ENCODE results near the gene PCBP3. TPM values are rescaled to one million over a fixed set of nuclear protein-coding genes. Genes with fewer than 3 reads are reported as not detected.

The PCBP3 gene
- total RNA-seq, 2 experiments from 2014 or later = 1.3 to 2.2 TPM

DNA sequence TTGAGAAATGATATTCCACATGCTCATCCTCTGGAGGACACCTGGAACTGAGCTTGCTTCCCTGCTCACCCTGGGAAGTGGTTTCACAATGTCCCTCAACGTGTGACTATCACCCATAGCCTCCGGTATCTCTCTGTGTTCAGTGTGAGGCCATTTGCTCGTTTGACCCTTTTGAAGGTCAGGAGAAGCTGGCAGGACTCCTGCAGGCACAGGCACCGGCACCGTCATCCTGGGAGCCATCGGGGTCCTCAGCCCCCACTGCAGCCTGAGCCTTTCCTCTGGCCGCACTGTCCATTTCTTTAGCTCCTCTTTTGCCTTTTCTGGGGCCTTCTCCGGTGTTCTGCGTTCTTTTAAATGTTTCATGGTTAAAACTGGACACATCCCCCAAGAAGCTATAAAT, 178.5 kb downstream of the PCBP3 start:
- CTCF ChIA-PET = interaction anchor here (0.9 to 1.2 kb wide), 2 partner anchors 230 to 681 kb away, joined by 3 to 5 read pairs; no protein-coding TSS in a partner anchor
- Mint-ChIP-seq H3K4me1 (peaks cover 36% of the 10 kb centered on the region), H3K9me3 (ENCODE audit: low read depth) (no peaks in the 10 kb centered on the region), H3K4me3 (no peak overlapping the region), H3K36me3 (peaks cover 2% of the 10 kb centered on the region), H3K27ac (no peak overlapping the region), H3K27me3 (peaks cover 30% of the 10 kb centered on the region)
- DNase-seq (no peak), ATAC-seq (no peak)

DNA sequence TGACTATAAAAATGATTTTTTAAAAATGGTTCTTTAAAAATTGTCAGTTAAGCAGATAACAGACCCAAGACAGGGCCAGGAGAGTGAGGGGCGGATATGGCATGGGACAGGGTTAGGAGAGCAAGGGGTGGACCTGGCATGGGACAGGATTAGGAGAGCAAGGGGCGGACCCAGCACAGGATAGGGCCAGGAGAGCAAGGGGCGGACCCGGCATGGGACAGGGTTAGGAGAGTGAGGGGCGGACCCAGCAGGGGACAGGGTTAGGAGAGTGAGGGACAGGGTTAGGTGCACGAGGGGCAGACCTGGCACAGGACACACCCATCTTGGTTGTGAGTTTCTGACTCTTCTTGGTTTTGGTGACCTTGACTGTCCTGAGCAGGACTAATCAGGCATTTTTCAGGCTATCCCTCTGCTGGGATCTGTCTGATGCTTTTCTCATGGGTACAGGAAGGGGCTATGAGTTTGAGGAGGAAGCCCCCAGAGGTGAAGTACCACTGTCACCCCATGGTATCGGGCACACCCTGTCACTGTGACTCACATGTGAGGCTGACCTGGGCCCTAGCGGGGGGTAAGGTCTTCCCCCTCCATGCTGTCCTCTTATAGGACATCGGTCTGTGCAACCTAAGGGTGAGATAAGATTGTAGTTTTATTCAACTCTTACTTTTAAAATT, 179.0 kb downstream of the PCBP3 start:
- CTCF ChIA-PET = interaction anchor here (1.2 kb wide), 1 partner anchor 682 kb away, joined by 5 read pairs; no protein-coding TSS in a partner anchor
- no peaks in the 10 kb centered on the region for H3K9me3 Mint-ChIP-seq (ENCODE audit: low read depth)
- peaks cover 30% of the 10 kb centered on the region for H3K27me3 Mint-ChIP-seq
- H3K27ac Mint-ChIP-seq = no peak overlapping the region
- H3K4me1 Mint-ChIP-seq = peaks cover 42% of the 10 kb centered on the region
- no peak overlapping the region for H3K4me3 Mint-ChIP-seq
- H3K36me3 Mint-ChIP-seq = peaks cover 2% of the 10 kb centered on the region
- peak; percentile 31 for DNase-seq
- ATAC-seq = no peak

DNA sequence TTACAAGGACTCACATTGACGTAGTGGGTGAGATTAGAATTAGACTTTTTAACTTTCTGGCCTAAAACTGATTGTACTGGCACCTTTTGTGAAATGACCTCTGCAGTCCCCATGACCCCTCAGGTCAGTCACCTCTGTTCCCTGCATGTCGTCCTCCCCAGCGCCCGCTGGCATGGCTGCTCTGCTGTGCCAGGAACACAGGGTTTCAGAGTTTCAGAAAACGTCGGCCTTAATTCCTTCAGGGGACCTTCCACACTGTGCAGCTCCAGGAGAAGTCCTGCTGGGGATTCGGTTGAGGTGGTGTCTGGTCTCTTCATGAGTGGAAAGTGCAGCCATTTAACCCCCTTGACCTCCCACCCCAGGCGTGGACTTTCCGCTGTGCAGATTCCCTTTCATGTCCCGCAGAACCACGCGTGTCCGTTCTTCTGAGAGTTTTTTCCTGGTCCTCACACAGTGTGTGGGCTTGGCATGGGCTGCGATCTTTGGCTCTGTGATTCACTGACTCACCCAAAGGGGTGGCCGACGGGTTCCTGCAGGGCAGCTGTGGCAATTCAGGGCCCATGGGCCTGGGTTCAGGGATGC, 179.7 kb downstream of the PCBP3 start:
- Mint-ChIP-seq H3K27me3 (peaks cover 30% of the 10 kb centered on the region), H3K36me3 (peaks cover 2% of the 10 kb centered on the region), H3K4me3 (no peak overlapping the region), H3K27ac (no peak overlapping the region), H3K4me1 (peaks cover 41% of the 10 kb centered on the region), H3K9me3 (ENCODE audit: low read depth) (no peaks in the 10 kb centered on the region)
- CTCF ChIA-PET = no interaction called here
- ATAC-seq = no peak
- DNase-seq = peak; percentile 31

DNA sequence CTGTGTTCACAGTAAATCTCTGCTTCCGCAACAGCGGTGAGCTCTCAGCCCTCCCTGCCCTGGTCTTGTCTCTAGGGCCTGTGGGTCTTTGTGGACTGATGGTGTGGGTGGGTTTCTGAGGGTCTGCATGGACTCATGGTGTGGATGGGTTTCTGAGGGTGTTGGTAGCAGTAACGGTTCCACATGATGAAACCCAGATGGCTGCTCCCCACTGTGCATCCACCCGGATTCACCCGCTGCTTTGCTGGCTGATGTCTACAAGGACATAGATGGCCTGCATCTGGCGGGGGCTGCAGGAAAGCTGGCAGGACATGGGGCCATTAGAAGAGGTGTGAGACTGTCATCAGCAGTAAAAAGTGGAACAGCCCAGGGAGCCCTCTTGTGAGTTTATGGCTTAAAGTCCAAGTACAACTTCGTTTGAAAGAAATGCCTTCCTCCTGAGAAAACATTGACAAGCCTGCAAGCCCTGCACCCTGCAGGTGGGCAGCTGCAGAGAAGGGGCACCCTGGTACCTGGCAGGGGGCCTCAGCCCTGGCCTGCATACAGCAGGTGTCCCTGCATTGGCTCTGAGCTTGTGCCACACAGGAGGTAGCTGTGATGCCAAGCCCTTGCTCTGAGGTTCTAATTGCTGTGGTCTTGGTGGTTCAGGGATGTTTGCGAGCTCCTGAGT, 181.2 kb downstream of the PCBP3 start:
- no peak overlapping the region for H3K4me3 Mint-ChIP-seq
- no peak overlapping the region for H3K27ac Mint-ChIP-seq
- peaks cover 26% of the 10 kb centered on the region for H3K4me1 Mint-ChIP-seq
- H3K36me3 Mint-ChIP-seq = no peaks in the 10 kb centered on the region
- peaks cover 30% of the 10 kb centered on the region for H3K27me3 Mint-ChIP-seq
- DNase-seq (peak; percentile 21), ATAC-seq (no peak)
- CTCF ChIA-PET = interaction anchor here (1.3 kb wide), 1 partner anchor 268 kb away, joined by 5 read pairs; no protein-coding TSS in a partner anchor
- H3K9me3 Mint-ChIP-seq (ENCODE audit: low read depth) = no peaks in the 10 kb centered on the region

- Mint-ChIP-seq H3K27me3 (peaks cover 30% of the 10 kb centered on the region), H3K4me1 (peaks cover 21% of the 10 kb centered on the region), H3K27ac (no peak overlapping the region), H3K9me3 (ENCODE audit: low read depth) (no peaks in the 10 kb centered on the region), H3K4me3 (no peak overlapping the region), H3K36me3 (no peaks in the 10 kb centered on the region)
- ATAC-seq = no peak
- CTCF ChIA-PET = interaction anchor here (1.3 kb wide), 1 partner anchor 269 kb away, joined by 5 read pairs; no protein-coding TSS in a partner anchor
- DNase-seq = peak; percentile 21
These were observed 181.7 kb downstream of the PCBP3 start for GRCh38 chr21:45825219-45825618.

- CTCF ChIA-PET = no interaction called here
- H3K4me3 Mint-ChIP-seq = no peak overlapping the region
- DNase-seq (peak; percentile 39), ATAC-seq (no peak)
- no peak overlapping the region for H3K27ac Mint-ChIP-seq
- no peaks in the 10 kb centered on the region for H3K9me3 Mint-ChIP-seq (ENCODE audit: low read depth)
- H3K36me3 Mint-ChIP-seq = no peaks in the 10 kb centered on the region
- H3K27me3 Mint-ChIP-seq = peaks cover 26% of the 10 kb centered on the region
- H3K4me1 Mint-ChIP-seq = peaks cover 10% of the 10 kb centered on the region
These were observed 183.3 kb downstream of the PCBP3 start for GRCh38 chr21:45826676-45827301.

GRCh38 chr21:45827302-45827692, 183.8 kb downstream of the PCBP3 start:
- DNase-seq (peak; percentile 41), ATAC-seq (peak; percentile 58)
- peaks cover 23% of the 10 kb centered on the region for H3K27me3 Mint-ChIP-seq
- no peaks in the 10 kb centered on the region for H3K9me3 Mint-ChIP-seq (ENCODE audit: low read depth)
- peaks cover 9% of the 10 kb centered on the region for H3K4me1 Mint-ChIP-seq
- no peak overlapping the region for H3K27ac Mint-ChIP-seq
- H3K36me3 Mint-ChIP-seq = no peaks in the 10 kb centered on the region
- no peak overlapping the region for H3K4me3 Mint-ChIP-seq
- CTCF ChIA-PET = interaction anchor here (1.1 kb wide), 1 partner anchor 13 kb away, joined by 3 read pairs; no protein-coding TSS in a partner anchor

DNA sequence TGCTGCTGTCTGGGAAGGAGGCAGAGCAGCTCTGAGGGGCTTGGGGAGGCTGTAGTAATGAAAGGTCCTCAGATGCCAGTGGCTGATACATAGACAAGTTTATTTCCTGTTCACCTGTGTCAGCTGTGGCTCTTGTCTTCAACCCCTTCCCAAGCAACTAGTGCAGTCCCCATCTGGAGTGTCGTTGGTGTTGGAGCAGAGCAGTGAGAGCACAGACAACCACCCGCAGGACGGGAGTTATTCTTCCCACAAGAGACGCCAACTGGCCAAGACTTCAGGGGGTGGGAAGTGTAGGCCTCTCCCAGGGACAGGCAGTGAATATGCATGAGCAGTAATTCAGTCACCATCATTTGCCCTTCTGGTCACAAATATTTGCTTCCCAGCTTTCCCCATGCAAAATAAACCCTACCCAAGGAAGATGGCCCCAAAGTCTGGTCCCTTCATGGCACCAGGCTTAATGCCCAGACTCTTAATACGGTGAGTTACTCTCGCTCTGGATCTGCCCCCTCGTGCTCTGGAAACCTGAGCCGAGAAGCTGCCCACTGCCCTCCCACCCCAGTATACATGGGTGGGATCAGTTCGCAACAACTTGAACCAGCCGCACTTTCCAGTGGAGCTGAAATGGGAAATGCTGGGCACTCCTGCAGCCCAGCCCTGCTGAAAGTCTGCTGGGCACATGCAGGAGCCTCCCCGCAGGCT, 184.5 kb downstream of the PCBP3 start:
- H3K4me3 Mint-ChIP-seq = no peak overlapping the region
- CTCF ChIA-PET = interaction anchor here (0.8 to 1.1 kb wide), 2 partner anchors 12 to 272 kb away, joined by 3 read pairs; no protein-coding TSS in a partner anchor
- H3K36me3 Mint-ChIP-seq = no peaks in the 10 kb centered on the region
- peaks cover 16% of the 10 kb centered on the region for H3K27me3 Mint-ChIP-seq
- DNase-seq (peak; percentile 33), ATAC-seq (no peak)
- no peak overlapping the region for H3K27ac Mint-ChIP-seq
- H3K9me3 Mint-ChIP-seq (ENCODE audit: low read depth) = no peaks in the 10 kb centered on the region
- peaks cover 9% of the 10 kb centered on the region for H3K4me1 Mint-ChIP-seq

GRCh38 chr21:45828580-45829570, 185.3 kb downstream of the PCBP3 start:
- Mint-ChIP-seq H3K9me3 (ENCODE audit: low read depth) (no peaks in the 10 kb centered on the region), H3K27ac (no peak overlapping the region), H3K4me1 (peaks cover 9% of the 10 kb centered on the region), H3K27me3 (peaks cover 12% of the 10 kb centered on the region), H3K36me3 (no peaks in the 10 kb centered on the region), H3K4me3 (no peak overlapping the region)
- ATAC-seq (no peak), DNase-seq (peak; percentile 33)
- CTCF ChIA-PET = no interaction called here

GRCh38 chr21:45829668-45830067, 186.1 kb downstream of the PCBP3 start:
- H3K4me1 Mint-ChIP-seq = peaks cover 9% of the 10 kb centered on the region
- no peaks in the 10 kb centered on the region for H3K36me3 Mint-ChIP-seq
- ATAC-seq = no peak
- H3K4me3 Mint-ChIP-seq = no peak overlapping the region
- no peaks in the 10 kb centered on the region for H3K9me3 Mint-ChIP-seq (ENCODE audit: low read depth)
- peak; percentile 34 for DNase-seq
- no peak overlapping the region for H3K27ac Mint-ChIP-seq
- CTCF ChIA-PET = no interaction called here
- H3K27me3 Mint-ChIP-seq = peaks cover 7% of the 10 kb centered on the region

DNA sequence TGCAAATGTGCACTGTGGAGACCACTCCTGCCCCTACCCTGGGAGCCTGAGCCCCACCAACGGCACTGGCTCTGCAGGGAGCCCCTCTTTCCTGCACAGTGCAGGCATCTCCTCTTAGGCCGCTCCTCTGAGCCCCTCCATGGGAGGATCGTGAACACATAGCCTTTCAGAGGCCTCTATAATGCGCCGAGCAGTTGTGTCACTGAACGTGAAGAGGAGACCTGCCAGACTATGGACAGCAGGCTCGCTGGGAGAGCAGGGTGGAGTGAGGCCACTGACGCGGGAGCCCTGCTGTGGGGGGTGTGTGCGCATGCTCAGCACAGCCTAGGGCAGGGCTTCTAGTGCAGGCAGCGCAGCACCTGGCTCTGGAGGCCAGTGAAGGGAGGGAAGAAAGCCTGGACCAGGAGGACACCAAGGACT, 186.7 kb downstream of the PCBP3 start:
- no peaks in the 10 kb centered on the region for H3K36me3 Mint-ChIP-seq
- ATAC-seq (no peak), DNase-seq (no peak)
- CTCF ChIA-PET = interaction anchor here (1.1 kb wide), 1 partner anchor 234 kb away, joined by 3 read pairs; no protein-coding TSS in a partner anchor
- no peaks in the 10 kb centered on the region for H3K9me3 Mint-ChIP-seq (ENCODE audit: low read depth)
- H3K27me3 Mint-ChIP-seq = peaks cover 4% of the 10 kb centered on the region
- H3K4me3 Mint-ChIP-seq = no peak overlapping the region
- H3K27ac Mint-ChIP-seq = no peak overlapping the region
- peaks cover 9% of the 10 kb centered on the region for H3K4me1 Mint-ChIP-seq
